DOHH2 (cell line): Measurements from ENCODE around the gene SLFN5.

Experiments
- CTCF ChIP-seq: fragments of 200-600 bp; sonication (generic); IDR thresholded peaks from one replicate; pipeline ENCODE4 v1.5.1; 2014; ENCODE audit warnings: antibody characterized with exemption, mild to moderate bottlenecking, low read depth, low read length; ENCODE audit not compliant: poor library complexity, severe bottlenecking
- EZH2phosphoT487 ChIP-seq: fragments of 200-600 bp; sonication (generic); IDR thresholded peaks from 2 replicates; pipeline ENCODE4 v1.6.1; 2017; ENCODE audit warnings: borderline replicate concordance, mild to moderate bottlenecking, antibody characterized with exemption, low read length, moderate library complexity, mixed read lengths

- TF ChIP-seq EZH2phosphoT487, result no peak
- no peak for TF ChIP-seq CTCF
Observed at GRCh38 chr17:35315971-35316370, 73.1 kb downstream of the SLFN5 start.
